Tongue (tissue), 2 donors: ENCODE measurements around the gene AGPAT2. TPM values are rescaled to one million over a fixed set of nuclear protein-coding genes. Genes with fewer than 3 reads are reported as not detected.
"Not testable (repeated sequence)": the region's sequence is repeated elsewhere in the genome, so short reads cannot be mapped to it uniquely, and the experiment has no call there.

Experiments
- DNase-seq: peaks from one replicate; pipeline ENCODE4 v3.0.0-alpha.2; 2015
- total RNA-seq: library from RNA; depleted of rRNA; stranded (reverse); fragments of >200 nt; gene quantifications from one replicate; pipeline ENCODE4 v1.2.3, GENCODE V29; 2014

AGPAT2 gene
- total RNA-seq, 1 donor from 2014 or later = 24.6 TPM

DNA sequence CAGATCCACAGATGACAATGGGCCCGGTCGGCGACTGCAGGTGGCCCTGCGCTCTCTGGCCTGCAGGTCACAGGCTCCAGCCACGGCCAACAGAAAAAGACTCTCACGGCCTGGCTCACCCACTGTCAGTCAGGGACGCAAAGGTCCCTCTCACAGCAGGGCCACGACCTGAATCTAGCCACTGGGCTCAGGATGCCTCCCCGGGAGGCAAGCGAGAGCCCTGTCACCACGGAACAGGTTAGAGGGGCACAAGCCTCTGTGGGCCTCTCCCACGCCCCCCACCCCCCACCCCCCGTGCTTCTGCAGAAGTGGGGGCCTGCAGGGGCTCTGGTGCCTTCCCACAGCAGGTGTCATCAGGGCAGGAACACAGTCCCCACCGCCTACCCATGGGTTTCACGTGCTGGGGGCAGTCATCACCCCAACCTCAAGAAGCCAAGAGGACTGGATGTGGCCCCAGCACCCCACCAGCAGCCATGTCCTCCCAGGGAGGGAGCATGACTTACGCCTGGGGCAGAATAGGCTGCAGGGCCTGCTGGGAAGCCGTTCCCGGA is 41.8 kb downstream of the AGPAT2 start:
- no peak for DNase-seq

DNA sequence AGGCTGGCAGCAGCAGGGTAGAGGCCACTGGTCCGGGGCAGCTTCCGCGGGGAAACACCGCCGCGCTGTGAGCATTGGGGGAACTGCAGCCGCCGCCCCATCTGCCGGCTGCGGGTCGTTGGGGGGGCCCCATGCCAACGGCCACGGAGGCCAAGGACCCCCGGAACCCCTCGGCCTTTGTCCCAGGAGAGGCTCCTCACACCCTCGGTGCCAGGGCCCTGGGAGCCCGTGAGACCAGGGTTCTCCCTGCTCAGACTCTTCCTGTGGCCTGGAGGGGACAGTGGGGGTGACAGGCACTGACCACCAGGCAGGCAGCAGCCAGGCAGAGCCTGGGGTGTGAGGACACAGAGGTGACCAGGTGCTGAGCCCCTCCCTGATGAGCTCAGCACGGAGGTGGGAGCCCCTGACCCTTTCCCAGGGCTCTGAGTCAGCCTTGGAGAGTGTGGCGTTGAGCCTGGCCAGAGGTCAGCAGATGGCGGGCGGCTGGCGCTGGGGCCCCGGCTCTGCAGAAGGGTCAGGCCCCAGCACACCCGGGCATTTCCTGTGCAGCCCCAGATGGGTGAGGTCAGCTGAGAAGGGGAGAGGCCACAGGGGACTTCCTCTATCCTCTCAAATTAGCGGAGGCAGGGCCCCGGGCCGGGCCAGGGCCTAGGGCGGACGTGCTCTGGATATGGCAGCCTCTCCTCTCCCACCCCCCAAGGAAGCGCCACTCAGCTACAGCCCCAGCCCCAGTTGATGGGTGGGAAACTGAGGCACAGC is 42.5 kb downstream of the AGPAT2 start:
- DNase-seq = no peak

DNA sequence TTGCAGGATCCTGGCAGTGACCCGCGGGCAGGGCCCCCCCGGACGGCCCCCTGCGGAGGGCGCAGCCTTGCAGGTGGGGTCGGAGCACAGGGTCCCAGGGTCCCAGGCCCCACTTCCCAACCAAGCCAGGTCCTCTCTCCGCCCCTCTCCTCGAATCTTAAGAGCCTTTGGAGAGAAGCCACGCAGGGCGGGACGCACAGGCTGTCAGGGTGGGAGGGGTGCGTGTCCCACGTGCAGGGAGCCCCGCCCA is 43.0 kb downstream of the AGPAT2 start:
- peak; percentile 90 for DNase-seq

DNA sequence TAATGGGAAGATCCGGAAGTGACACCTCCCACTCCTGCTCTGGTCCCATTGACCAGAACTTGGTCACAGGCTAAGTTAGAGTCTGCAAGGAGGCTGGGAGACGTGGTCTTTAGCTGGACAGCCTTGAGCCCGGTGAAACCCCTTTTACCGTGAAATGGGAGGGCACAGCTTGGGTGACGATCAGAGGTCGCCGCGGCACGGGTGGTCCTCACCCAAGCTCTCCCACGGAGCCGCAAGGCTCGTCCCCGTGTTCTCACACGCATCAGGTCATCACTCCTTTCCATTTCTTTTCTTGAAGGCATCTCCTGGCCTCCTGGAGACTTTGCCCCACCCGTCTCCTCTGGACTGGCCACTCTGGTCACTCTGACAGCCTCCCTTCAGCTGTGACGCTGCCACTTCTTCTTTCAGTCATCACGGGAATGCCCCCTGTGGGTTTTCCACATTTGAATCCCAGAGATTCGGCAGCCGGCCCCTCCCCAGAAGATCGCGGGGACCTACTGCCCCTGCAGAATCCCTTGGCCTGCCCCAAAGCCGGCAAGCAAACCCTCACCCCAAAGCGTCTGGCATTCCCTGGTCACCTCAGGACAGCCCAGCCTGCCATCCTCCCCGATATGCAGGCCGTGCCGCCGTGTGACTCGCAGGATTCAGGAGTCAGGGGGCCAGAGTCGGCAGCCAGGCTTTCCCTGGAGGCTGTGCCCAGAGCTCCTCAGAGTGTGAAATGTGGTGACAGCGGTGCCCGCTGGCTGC is 43.5 kb downstream of the AGPAT2 start:
- no peak for DNase-seq

DNA sequence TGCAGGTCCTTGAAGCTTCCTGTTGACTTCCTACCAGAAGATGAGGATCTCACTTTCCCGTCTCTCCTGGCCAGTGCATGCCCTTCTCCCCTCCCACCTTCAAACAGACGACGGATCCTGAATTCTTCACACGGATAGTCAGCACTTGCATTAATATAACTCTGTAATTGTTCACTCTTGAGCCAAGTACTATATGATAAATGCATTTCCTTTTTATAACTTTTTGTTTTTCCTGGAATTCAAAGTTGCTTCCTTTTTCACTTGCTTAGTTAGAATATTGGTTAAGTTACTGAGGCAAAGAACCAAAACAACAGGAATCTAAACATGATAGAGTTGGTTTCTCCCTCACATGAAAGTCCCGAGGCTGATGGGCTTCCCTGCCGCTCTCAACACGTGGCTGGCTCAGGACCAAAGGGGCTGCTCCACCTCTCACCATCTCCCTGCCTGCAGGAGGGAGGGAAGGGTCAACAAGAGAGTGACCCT is 44.8 kb downstream of the AGPAT2 start:
- DNase-seq = no peak

DNA sequence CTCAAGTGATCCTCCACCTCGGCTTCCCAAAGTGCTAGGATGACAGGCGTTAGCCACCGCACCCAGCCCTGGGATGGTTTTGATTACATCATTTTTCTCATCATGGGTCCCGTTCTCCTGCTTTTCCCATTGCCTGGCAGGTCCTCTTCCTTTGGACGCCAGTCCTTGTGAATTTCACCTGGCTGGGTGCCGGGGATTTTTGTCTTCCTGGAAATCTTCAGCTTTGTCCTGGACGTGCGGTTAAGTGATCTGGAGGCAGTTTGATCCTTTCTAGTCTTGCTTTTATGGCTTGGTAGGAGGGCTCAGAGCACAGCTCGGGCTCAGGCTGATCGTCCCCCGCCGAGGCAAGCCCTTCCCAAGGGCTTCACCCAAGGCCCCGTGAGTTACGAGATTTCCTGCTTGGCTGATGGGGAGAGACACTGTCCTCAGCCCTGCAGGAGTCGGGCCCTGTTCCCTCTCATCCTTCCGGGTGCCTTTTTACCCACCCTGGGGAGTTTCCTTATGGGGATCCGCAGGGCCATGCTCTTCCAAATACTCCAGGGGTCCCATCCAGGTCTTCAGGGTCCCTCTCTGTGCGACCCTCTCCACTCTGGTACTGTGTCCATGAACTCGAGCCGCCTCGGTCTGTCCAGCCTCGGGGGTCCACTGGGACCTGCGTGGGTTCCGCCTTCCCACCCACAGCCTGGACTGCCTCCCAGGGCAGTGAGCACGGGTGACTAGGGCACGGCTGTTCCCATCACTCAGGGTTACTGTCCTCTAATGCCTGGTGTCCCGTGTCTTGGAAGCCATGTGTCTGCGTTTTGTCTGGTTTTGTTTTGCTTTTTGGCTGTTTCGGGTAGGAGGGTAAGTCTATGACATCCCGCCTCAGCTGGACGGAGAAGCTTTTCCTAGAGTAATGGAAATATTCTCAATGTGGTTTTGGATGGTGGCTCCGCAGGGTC is 46.8 kb downstream of the AGPAT2 start:
- peak; percentile 82 for DNase-seq

DNA sequence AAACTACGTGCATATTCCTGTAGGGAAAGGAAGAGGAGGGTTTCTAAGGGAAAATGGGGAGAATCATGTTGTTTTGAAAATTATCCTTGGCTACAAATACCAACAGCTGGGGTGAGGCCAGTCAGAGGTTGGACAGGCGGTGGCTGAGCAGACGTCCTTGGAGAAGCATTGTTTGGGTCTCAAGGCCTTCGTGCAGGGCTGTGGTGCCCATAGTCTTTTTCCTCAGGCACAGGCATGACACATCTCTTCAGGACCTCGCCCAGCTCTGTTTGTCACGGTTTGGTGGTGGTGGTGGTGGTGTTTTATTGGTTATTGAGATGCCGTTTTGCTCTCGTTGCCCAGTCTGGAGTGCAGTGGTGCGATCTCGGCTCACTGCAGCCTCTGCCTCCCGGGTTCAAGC is 52.4 kb downstream of the AGPAT2 start:
- no peak for DNase-seq

DNA sequence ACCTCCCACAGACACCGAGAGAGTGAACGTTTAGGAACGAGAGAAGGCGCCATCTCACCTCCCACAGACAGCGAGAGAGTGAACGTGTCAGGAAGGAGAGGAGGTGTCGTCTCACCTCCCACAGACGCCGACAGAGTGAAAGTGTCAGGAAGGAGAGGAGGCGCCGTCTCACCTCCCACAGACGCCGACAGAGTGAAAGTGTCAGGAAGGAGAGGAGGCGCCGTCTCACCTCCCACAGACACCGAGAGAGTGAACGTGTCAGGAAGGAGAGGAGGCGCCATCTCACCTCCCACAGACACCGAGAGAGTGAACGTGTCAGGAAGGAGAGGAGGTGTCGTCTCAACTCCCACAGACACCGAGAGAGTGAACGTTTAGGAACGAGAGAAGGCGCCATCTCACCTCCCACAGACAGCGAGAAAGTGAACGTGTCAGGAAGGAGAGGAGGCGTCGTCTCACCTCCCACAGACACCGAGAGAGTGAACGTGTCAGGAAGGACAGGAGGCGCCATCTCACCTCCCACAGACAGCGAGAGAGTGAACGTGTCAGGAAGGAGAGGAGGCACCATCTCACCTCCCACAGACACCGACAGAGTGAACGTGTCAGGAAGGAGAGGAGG is 54.7 kb downstream of the AGPAT2 start:
- DNase-seq = not testable (repeated sequence)

DNA sequence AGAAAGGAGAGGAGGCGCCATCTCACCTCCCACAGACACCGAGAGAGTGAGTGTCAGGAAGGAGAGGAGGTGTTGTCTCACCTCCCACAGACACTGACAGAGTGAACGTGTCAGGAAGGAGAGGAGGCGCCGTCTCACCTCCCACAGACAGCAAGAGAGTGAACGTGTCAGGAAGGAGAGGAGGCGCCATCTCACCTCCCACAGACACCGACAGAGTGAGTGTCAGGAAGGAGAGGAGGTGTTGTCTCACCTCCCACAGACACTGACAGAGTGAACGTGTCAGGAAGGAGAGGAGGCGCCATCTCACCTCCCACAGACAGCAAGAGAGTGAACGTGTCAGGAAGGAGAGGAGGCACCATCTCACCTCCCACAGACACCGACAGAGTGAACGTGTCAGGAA is 55.2 kb downstream of the AGPAT2 start:
- not testable (repeated sequence) for DNase-seq

DNA sequence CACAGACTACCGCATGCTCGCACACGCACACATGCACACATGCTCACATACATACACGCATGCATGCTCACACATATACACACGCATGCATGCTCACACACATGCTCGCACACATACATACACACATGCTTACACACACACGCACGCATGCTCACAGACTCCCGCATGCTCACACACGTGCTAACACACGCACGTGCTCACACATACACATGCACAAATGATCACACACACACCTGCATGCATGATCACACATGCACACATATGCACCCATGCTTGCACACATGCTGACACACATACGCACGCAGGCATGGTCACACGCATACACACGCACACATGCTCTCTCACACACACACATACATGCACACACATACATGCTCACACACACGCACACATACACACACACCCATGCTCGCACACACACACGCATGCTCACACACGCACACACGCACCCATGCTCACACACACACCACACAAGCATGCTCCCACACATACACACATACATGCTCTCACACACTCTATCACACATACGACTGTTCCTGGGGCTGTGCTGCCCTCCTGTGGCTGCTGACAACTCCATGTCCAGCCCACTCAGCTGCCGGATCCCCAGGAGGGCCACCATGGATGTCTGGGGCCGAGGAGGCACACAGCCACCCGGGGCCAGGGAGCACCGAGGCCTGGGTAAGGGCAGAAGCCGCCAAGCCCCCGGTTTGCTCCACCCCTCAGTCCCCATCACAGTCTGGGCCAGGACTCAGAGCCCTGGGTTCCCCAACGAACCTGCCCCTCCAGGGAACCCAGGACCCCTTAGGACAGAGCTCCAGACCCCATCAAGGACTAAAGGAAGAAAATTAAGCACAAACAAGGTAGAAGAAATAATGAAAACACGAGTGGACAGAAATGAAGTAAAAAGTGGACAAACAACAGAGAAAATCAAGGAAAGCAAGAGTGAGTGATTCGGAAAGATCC is 55.9 kb downstream of the AGPAT2 start:
- peak; percentile 91 for DNase-seq

DNA sequence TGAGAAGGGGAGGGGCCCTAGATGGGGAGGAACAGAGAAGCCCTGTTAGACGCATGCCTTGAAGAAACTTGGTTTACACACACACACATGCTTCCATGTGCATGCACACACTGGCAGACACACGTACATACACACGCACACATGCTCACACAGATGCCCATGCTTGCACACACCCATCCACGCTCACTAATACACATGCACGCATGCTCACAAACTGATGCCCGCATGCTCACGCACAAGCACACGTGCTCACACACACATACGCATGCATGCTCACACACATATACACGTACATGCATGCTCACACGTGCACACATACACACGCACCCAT is 56.6 kb downstream of the AGPAT2 start:
- no peak for DNase-seq

DNA sequence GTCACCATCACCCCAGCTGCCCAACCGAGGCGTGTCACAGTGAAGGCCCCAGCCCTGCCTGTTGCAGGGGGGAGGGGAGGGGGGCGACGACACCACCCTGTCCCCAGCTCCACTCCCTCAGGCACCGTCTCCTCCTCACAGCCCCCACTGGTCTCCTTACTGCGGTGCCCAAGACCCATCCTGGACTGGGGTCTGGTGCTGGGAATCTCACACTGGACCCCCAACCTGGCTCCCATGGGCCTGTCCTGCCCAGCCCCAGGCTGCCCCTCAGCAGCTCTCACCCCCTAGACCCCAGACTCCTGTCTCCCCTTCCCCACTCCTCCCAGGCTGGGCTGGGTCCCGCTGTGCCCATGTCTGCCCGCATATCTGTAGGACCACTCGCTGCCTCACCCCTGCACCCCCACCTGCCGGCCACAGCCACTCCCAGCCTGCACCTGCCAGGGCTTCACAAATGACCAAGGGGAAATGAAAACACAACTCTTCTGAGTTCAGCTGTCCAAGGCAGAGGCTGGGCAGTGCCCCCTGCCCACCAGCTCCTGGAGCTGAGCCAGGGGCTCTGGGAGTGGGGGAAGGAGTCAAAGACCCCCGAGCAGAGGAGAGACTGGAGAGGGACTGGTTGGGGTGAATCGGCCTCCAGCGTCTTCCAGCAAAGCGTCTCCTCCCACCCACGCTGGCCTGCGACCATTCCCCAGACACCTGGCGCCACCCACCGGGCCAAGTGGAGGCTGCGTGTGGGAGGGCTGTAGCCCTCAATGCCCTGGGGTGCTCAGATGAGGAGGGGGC is 57.2 kb downstream of the AGPAT2 start:
- DNase-seq = peak; percentile 81

DNA sequence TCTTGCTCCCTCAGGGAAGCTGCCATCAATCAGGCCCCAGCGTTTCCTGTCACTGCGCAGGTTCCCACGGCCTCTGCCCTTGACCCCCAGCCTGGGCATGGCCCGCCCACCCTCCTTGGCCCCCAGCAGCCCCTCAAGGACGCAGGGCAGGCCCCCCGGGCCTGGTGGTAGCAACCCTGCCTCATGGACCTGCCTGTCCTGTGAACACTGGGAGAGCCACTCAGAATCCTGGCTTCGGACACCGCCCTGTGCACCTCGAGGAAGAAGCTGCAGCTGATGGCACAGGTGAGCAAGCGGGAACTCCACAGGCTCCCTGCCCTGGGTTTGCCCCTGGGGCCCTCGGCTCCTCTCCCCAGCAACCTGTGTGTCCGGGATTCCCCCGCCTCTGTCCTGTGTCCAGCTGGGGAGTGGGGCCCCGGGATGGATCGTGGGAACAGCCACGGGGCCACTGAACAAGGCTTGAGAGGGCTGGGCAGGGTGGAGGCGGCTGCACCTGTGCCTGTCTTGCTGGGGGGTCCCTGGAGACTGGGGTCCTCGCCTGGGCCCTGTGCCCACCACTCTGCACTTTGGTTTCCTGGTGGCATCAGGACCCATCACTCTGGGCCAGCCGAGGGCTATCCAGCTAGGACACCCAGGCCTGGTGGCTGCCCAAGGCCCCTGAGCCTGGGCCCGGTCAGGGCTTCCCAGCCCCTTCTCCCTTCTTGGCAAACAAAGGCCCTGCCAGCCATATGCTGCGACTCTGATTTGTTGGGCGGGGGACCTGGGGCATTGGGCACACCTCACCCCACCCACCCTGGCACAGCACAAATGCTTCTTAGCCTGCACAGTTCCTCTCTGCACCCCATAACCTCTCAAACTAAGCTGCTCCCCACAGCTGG is 58.0 kb downstream of the AGPAT2 start:
- no peak for DNase-seq

DNA sequence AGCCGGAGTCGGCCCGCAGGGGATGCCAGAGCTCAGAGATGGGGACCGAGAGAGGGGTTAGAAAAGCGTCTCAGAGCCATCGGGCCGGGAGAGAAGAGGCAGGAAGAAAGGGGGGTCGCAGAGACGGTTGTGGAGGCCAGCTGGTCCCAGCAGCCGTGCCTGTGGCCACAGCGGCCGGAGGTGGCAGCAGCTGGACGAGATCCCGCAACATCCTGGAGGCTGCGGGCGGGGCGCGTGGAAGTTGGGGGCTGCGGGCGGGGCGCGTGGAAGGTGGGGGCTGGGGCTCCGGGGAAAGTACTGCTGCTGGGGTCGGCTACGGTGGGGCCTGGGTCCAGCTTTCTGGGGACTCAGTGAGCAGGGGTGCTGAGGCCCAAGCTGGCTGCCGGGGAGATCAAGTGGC is 59.0 kb downstream of the AGPAT2 start:
- no peak for DNase-seq

DNA sequence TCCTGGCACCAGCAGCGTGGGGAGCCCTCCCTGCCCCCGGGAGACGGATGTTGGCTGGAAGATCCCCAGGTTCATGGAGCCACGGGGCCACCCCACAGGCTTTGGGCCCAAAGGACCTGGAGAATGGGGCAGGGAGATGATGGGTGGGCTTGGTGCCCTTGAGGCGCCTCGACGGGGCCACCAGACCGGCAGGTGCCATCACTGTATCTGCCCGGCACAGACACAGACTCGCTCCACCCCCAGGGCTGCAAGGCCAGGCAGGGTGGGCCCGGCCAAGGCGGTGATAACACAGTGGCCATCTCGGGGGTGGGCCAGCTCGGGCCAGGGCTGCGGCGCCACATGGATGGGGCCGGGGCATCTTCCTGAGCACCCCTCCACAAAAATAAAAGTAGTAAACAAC is 59.6 kb downstream of the AGPAT2 start:
- DNase-seq = no peak

DNA sequence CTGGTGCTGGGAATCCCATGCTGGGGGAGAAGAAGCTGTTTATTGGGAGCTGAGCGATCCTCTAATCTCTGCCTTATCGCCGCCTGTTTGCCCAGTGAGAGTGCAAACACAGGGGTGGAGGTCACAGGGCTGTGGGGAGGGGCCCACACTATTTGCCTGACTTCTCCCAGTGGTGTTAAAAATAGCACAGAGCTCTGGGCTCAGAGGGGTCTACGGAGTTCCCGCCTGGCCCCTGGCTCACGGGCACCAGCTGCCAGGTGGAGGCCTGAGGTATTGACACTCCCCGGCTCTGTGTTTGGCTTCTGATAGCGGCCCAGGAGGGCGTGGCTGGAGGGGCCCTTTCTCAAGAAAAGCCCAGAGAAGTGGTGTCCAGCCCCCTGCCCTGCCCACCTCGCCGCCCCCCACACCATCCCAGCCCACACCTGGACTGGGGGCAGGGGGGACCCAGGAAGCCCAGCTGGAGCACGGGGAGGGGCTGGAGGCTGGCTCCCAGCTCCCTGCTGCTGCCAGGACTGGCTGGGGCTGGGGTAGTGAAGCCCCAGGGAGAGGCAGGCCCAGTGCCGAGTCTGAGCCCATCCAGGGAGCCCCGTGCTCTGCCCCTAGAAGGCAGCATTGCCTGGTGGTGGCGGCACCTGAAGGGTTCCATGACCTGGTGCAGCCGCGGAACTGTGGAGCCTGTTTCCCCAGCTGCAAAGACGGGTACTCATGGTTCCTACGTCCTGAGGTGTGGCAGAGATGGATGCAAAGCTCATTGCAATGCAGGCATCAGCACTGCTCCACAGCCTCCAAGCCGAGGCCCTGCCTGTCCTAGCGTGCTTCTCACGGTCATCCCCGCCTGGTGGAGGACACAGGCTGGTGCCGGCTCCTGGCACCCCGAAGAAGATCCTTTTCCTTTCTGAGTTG is 60.3 kb downstream of the AGPAT2 start:
- DNase-seq = no peak

DNA sequence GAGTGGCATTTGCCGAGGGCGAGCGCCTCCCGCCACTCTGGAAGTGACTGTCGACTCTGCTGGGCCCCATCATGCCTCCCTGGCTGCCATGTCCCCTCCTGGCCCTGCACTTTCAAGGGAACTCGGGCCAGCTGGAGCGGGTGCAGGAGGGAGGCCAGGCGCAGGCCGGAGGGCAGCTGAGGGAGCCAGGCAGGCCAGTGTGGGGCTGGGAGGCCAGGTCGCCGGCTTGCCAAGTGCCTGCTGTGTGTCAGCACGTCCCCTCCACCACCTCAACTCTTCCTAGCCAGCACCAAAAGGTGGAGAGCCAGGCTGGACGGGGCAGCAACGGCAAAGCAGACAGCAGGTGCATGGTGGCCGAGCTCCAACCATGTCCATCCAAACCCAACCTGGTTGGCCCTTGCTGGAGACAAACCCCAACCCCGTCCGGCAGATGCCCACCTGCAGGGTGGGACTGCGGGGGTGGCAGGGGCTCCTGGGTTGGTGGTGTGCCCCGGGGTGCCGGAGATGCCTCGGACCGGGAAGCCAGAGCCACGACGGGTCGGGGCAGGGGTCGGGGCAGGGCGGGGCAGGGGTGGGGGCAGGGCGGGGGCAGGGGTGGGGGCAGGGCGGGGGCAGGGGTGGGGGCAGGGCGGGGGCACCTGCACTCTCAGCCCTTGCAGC is 61.1 kb downstream of the AGPAT2 start:
- DNase-seq = no peak
